ENCODE results near the gene FST. TPM values are rescaled to one million over a fixed set of nuclear protein-coding genes. Genes with fewer than 3 reads are reported as not detected.

Gene FST
- total and polyA plus RNA-seq, 2 of the 13 experiments (the other 11 are each of a cell fraction or from before 2014, with no cell fraction given), result 38.6 to 136 TPM

DNA sequence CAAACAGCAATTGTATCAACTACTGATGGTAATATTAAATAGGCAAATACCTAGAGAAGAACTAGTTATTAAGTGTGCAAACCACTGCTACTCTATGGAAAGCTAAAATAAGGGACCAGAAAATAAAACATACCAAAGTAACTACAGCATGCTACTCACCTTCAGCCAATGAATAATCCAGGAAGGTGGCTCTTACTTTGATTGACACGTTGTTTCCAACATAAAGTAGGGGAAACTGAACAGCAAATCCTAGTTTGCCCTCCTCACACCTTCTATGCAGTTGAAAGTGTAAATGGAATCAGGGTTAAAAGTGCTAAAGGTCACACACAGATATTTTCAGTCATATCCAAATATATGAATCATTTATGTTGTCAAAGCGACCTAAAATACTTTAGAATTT lies 5.1 kb upstream of the FST start (continued):
- TF ChIP-seq, protein P1, sequence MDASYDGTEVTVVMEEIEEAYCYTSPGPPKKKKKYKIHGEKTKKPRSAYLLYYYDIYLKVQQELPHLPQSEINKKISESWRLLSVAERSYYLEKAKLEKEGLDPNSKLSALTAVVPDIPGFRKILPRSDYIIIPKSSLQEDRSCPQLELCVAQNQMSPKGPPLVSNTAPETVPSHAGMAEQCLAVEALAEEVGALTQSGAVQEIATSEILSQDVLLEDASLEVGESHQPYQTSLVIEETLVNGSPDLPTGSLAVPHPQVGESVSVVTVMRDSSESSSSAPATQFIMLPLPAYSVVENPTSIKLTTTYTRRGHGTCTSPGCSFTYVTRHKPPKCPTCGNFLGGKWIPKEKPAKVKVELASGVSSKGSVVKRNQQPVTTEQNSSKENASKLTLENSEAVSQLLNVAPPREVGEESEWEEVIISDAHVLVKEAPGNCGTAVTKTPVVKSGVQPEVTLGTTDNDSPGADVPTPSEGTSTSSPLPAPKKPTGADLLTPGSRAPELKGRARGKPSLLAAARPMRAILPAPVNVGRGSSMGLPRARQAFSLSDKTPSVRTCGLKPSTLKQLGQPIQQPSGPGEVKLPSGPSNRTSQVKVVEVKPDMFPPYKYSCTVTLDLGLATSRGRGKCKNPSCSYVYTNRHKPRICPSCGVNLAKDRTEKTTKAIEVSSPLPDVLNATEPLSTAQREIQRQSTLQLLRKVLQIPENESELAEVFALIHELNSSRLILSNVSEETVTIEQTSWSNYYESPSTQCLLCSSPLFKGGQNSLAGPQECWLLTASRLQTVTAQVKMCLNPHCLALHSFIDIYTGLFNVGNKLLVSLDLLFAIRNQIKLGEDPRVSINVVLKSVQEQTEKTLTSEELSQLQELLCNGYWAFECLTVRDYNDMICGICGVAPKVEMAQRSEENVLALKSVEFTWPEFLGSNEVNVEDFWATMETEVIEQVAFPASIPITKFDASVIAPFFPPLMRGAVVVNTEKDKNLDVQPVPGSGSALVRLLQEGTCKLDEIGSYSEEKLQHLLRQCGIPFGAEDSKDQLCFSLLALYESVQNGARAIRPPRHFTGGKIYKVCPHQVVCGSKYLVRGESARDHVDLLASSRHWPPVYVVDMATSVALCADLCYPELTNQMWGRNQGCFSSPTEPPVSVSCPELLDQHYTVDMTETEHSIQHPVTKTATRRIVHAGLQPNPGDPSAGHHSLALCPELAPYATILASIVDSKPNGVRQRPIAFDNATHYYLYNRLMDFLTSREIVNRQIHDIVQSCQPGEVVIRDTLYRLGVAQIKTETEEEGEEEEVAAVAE (CRISPR knock-in tag; IDR thresholded peaks at IDR 0.05; ENCODE audit: borderline replicate concordance), result no peak
- no peak for TF ChIP-seq ZNF160 (CRISPR knock-in tag; IDR thresholded peaks at IDR 0.05)
- peak; percentile 36; the same call in 1 of the 2 replicates for TF ChIP-seq MED1 (CRISPR knock-in tag; IDR thresholded peaks at IDR 0.05)
- TF ChIP-seq ZNF747 (CRISPR knock-in tag; IDR thresholded peaks at IDR 0.05; ENCODE audit: borderline replicate concordance), result no peak
- TF ChIP-seq, protein P2, sequence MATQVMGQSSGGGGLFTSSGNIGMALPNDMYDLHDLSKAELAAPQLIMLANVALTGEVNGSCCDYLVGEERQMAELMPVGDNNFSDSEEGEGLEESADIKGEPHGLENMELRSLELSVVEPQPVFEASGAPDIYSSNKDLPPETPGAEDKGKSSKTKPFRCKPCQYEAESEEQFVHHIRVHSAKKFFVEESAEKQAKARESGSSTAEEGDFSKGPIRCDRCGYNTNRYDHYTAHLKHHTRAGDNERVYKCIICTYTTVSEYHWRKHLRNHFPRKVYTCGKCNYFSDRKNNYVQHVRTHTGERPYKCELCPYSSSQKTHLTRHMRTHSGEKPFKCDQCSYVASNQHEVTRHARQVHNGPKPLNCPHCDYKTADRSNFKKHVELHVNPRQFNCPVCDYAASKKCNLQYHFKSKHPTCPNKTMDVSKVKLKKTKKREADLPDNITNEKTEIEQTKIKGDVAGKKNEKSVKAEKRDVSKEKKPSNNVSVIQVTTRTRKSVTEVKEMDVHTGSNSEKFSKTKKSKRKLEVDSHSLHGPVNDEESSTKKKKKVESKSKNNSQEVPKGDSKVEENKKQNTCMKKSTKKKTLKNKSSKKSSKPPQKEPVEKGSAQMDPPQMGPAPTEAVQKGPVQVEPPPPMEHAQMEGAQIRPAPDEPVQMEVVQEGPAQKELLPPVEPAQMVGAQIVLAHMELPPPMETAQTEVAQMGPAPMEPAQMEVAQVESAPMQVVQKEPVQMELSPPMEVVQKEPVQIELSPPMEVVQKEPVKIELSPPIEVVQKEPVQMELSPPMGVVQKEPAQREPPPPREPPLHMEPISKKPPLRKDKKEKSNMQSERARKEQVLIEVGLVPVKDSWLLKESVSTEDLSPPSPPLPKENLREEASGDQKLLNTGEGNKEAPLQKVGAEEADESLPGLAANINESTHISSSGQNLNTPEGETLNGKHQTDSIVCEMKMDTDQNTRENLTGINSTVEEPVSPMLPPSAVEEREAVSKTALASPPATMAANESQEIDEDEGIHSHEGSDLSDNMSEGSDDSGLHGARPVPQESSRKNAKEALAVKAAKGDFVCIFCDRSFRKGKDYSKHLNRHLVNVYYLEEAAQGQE (IDR thresholded peaks at IDR 0.05; ENCODE audit: borderline replicate concordance in 1 of 2, low read depth in 1 of 2, low read length in 2 of 2), result no peak

Data from HepG2 (cell line).